NB4 (cell line): Measurements from ENCODE around the gene RFX3.

Experiments used
- MYC ChIP-seq: IDR thresholded peaks from 2 replicates; pipeline ENCODE4 v1.6.1; 2011; ENCODE audit warnings: low read depth, low read length
- POLR2A ChIP-seq: IDR thresholded peaks from 2 replicates; pipeline ENCODE4 v1.6.1; 2011; ENCODE audit warnings: mild to moderate bottlenecking; ENCODE audit not compliant: insufficient read length; ENCODE audit errors: extremely low read depth
- TF ChIP-seq, protein P1 (sequence below): IDR thresholded peaks from one replicate; pipeline ENCODE4 v1.5.1; 2012; ENCODE audit warnings: low read depth, low read length
- TF ChIP-seq, protein P2 (sequence below): IDR thresholded peaks from 2 replicates; pipeline ENCODE4 v1.6.1; 2011; ENCODE audit warnings: low read depth, low read length

GRCh38 chr9:3343671-3344070 is 182.1 kb downstream of the RFX3 start:
- TF ChIP-seq, protein P1, sequence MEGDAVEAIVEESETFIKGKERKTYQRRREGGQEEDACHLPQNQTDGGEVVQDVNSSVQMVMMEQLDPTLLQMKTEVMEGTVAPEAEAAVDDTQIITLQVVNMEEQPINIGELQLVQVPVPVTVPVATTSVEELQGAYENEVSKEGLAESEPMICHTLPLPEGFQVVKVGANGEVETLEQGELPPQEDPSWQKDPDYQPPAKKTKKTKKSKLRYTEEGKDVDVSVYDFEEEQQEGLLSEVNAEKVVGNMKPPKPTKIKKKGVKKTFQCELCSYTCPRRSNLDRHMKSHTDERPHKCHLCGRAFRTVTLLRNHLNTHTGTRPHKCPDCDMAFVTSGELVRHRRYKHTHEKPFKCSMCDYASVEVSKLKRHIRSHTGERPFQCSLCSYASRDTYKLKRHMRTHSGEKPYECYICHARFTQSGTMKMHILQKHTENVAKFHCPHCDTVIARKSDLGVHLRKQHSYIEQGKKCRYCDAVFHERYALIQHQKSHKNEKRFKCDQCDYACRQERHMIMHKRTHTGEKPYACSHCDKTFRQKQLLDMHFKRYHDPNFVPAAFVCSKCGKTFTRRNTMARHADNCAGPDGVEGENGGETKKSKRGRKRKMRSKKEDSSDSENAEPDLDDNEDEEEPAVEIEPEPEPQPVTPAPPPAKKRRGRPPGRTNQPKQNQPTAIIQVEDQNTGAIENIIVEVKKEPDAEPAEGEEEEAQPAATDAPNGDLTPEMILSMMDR, result no peak
- no peak for TF ChIP-seq POLR2A
- TF ChIP-seq, protein P2, sequence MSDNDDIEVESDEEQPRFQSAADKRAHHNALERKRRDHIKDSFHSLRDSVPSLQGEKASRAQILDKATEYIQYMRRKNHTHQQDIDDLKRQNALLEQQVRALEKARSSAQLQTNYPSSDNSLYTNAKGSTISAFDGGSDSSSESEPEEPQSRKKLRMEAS, result no peak
- TF ChIP-seq MYC, result no peak
